GM12892 (cell line): ENCODE data around the gene ZC4H2.

ENCODE experiments used
- POLR2A ChIP-seq: IDR thresholded peaks from 2 replicates; pipeline ENCODE4 v1.6.1; 2011; ENCODE audit warnings: low read depth, low read length, control low read depth
- POLR2AphosphoS5 ChIP-seq: IDR thresholded peaks from 2 replicates; pipeline ENCODE4 v1.6.1; 2011; ENCODE audit warnings: low read depth, low read length, control low read depth
- TAF1 ChIP-seq: IDR thresholded peaks from 2 replicates; pipeline ENCODE4 v1.6.1; 2011; ENCODE audit warnings: low read depth, mild to moderate bottlenecking, control low read depth, low read length, borderline replicate concordance

- TF ChIP-seq POLR2A (no peak), POLR2AphosphoS5 (no peak), TAF1 (no peak)
Observed at GRCh38 chrX:64894454-64895038, 81.7 kb downstream of the ZC4H2 start.
